ENCODE data around the gene TMEM150C.

TMEM150C gene

DNA sequence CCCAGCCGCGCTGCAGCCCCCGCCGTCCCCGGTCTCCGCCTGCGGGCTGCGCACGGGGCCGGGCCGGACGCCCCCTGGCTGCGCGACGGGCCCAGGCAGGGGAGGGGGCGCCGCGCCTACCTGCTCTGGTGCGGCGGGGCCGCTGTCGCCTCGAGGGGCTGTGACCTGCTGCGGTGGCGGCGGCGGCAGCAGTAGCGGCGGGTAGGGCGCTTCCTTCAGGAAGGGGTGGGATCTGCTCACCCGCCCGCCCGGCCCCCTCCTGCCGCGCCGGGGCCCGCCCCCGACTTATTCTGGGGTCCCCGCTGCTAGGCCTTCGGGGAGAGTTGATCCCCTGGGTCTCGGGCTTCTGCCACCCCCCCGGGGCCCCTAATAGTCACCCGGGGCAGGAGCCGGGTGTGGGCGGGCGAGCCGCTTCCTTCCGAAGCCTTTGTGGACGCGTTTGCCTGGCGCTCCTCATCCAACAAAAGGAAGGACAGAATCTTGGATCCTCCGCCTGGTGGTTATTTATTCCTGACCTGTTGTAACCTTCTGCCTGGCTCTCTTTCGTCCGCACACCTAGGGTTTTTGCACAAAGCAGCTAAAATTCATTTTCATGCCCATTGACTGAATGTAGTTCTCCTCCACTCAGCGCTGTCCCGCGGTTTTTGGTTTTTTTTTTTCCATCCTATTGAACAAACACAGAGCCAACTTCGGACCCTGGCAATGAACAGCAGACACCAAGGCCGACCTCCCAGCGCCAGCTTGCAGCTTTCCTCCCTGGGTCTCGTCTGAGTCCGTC, at the start of gene TMEM150C:
Gene TMEM150C, minus strand, starts transcription at position 203 of the 778 bp plus-strand sequence. CDS start 57,331 bp downstream, outside the sequence.
- in situ Hi-C loops (cut with MboI; ENCODE audit: low sequenced_read_pairs), result no loop called here

DNA sequence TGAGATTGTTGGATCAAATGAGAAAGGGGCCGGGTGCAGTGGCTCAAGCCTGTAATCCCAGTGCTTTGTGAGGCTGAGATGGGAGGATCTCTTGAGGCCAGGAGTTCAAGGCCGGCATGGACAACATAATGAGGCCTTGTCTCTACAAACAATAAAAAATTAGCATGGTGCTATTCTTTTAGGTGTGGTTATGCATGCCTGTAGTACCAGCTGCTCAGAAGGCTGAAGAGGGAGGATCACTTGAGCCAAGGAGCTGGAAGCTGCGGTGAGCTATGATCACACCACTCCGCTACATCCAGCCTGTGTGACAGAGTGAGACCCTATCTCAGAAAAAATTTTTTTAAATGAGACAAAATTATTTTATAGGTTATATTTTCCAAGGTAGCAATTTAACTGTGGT, 49.7 kb upstream of the TMEM150C start:
- in situ Hi-C loops (cut with MboI; ENCODE audit: low sequenced_read_pairs), result no loop called here

DNA sequence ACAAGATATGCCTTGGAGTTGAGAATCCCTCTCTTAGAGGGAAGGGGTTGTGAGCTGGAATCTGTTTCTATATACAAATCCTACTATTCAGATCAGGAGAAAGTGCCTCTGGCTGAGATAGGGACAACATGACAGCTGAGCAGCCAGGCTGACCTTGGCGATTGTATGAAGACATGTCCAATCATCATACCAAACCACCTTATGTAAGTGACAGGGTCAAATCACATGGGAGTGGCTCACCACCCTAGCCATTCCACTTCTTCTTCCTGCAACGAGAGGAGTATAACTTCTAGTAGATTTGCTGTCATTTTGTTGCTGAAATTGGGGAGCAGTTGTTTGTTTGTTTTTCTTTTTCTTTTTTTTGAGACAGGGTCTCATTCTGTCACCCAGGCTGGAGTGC, 48.3 kb upstream of the TMEM150C start:
- in situ Hi-C loops (cut with MboI; ENCODE audit: low sequenced_read_pairs), result no loop called here

DNA sequence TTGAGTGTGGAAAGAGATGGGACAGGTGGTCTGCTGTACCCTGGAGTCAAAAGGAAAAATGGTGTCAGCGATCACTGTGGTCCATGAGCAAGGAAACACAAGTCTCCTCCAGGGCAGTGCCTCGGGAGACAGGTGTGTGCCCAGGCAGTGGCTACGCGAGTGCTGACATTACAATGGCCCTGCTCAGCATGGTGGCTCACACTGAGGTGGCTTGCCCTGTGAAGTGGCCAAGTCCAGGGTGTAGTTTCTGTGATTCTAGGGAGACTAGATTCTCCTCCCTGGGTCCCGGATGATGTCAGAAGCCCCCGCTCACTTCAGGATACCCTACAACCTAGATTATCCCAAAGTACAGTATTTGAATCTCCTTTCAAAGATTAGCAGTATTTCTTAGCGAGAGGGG, 44.8 kb upstream of the TMEM150C start:
- in situ Hi-C loops (cut with MboI; ENCODE audit: low sequenced_read_pairs), result no loop called here

DNA sequence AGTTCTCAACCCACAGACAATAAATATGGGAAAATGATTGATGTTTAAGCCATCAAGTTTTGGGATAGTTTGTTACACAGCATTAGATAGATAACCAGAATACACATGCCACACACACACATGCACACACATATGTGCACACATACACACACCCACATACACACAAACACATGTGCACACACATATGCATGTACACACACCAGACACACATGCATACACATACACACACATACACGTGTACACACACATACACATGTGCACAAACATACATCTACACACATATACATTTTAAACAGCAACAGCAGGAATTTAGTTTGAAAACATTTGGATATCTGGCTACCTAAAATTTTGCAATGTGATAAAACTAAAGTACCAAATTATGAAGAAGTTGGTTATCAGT, 42.7 kb upstream of the TMEM150C start:
- in situ Hi-C loops (cut with MboI; ENCODE audit: low sequenced_read_pairs), result no loop called here

DNA sequence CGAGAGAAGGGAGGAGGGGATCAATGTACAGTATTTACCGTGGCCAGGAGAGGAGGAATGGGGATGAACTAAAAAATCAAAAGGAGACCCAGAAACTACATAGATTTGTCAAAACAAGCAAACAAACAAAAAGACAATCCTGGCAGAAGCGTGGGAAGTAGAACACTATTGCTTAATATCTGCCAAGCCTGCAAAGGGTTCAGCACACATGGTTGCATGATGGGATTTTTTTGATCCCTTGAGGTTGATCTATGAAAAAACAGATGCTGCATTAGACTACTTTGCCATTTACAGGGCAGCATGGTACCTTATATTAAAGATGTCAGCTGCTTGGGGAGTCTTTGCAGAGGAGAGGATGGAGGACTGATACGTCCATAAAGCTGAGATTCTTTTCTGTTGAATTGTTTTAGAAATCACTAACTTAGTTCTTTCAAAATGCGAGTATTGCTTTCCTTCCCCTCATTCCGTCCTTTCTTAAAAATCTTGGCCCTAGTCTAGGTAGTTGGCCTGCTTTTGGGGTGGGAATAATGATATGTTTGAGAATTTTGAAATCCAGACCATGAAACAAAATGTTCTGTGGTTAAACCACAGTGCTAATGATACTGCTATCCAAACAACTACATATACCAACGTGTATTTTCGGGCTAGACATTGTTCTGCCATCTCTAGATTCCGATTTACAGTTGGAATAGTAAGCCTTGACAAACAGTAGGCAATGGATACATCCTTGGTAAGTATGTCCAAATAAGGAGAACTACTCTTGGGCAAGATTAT, 39.6 kb upstream of the TMEM150C start:
- in situ Hi-C loops (cut with MboI; ENCODE audit: low sequenced_read_pairs), result no loop called here

DNA sequence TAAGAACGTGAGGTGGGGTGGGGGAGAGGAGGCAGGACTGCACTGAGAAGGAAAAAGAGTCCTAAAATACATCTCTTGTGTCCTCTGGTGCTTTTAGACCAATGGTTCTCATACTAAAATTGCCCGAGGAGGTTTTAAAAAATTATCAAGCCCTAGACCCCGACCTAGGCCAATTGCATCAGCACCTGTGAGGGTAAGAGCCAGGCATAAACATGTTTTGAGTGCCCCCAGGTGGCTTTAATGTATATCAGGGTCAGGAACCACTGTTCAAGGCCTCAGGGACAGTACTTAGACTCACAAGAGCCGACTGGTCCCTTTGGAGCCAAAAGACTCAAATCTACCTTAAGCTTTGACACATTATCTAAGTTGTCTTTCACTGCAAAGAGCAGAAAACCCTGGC, 37.5 kb upstream of the TMEM150C start:
- in situ Hi-C loops (cut with MboI; ENCODE audit: low sequenced_read_pairs), result no loop called here

DNA sequence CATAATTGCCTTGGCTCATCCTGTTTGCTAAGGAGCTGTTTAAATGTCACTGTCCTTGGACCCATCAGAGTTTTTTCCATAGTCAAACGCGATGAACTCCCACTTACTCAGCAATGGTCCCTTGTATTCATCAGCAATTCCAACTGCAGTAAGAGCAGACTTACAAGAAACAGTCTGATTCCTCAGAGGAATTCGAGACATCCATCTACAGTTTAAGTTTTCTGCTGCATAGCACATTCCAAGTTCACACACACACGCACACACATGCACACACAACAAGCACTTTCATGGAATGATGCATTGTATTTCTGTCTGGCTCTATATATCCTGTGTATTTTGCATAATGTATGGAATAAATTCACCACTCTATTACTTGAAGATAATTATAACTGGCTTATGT, 32.7 kb upstream of the TMEM150C start:
- in situ Hi-C loops (cut with MboI; ENCODE audit: low sequenced_read_pairs), result no loop called here

- in situ Hi-C loops (cut with MboI; ENCODE audit: low sequenced_read_pairs), result no loop called here
Measured at GRCh38 chr4:82593411-82593810, 31.6 kb upstream of the TMEM150C start.

DNA sequence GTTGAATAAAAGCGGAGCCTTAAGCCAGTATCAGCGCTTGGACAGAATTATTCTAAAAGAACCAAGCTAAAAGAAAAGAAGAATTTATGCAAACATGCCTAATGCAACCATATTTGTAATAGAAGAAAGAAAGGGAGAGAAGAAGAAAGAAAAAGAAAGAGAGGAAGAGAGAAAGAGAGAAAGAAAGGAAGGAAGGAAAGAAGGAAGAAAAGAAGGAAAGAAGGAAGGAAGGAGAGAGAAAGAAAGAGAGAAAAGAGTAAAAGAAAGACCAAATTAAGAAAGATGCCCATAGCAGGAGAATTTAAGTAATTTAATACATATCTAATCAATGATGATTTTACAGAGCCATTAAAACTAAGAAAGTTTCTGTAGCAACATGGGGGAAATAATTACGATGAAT, 30.9 kb upstream of the TMEM150C start:
- in situ Hi-C loops (cut with MboI; ENCODE audit: low sequenced_read_pairs), result no loop called here

- in situ Hi-C loops (cut with MboI; ENCODE audit: low sequenced_read_pairs), result no loop called here
Measured at GRCh38 chr4:82591592-82591991, 29.8 kb upstream of the TMEM150C start.

GRCh38 chr4:82589756-82590155, 28.0 kb upstream of the TMEM150C start:
- in situ Hi-C loops (cut with MboI; ENCODE audit: low sequenced_read_pairs), result no loop called here

DNA sequence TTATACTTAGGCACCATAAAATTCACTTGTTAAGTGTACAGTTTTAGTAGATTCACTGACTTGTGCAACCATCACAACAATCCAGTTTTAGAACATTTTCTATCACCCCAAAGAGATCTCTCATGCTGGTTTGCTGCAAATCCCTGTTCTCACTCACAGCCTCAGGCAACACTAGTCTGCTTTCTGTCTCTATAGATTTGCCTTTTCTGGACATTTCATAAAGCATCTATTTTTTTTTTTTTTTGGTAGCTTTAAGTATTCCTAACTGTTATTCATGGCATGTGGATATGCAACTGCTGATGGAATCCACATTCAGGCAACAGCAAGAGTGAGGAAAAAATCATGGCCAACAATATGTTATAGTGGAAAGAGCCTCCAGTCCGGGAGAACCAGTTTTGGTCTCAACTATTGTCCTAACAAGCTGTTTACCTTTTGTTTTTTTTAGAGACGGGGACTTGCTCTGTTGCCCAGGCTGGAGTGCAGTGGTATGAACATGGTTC, 27.0 kb upstream of the TMEM150C start:
- in situ Hi-C loops (cut with MboI; ENCODE audit: low sequenced_read_pairs), result no loop called here

- in situ Hi-C loops (cut with MboI; ENCODE audit: low sequenced_read_pairs), result no loop called here
Measured at GRCh38 chr4:82587826-82588540, 26.2 kb upstream of the TMEM150C start.

GRCh38 chr4:82585690-82586435, 24.1 kb upstream of the TMEM150C start:
- in situ Hi-C loops (cut with MboI; ENCODE audit: low sequenced_read_pairs), result no loop called here

DNA sequence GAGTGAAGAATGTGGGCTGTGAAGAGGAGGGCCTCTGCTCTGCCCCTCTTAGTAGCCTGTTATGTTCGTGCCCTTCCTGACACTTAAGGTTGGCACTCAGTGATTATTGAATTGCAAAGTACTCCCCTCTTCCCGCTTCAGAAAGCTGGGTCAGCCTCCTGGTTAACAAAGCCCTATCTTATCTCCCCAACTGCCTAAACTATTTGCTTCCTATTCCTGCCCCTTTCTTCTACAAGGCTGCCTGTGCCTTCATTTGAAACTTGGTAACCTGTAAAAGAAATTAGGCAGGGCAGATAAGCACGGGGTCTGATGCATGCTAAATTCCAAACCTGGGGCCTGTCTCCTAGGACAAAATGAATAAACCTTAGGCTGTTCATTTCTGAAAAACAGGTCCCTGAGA, 23.1 kb upstream of the TMEM150C start:
- in situ Hi-C loops (cut with MboI; ENCODE audit: low sequenced_read_pairs), result no loop called here

GRCh38 chr4:82583897-82584587, 22.3 kb upstream of the TMEM150C start:
- in situ Hi-C loops (cut with MboI; ENCODE audit: low sequenced_read_pairs), result no loop called here

DNA sequence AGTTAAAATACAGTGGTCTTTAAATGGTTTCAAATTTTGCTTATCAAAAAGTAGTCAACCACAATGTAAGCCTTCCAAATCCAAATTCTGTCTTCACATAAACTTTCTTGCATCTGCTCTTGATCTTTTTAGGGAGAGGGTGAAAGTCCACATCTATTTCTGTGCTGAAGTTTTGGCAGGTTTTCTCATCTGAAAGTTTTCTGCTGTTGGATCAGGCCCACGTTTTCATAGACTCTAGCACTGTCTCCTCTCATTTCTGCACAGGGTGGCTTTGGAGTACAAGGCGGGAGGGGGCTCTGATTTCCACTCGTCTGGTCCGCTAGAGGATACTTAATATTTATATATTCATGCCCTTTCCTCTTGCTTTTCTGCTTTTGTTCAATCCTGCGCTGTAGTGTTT, 18.1 kb upstream of the TMEM150C start:
- in situ Hi-C loops (cut with MboI; ENCODE audit: low sequenced_read_pairs), result no loop called here

- in situ Hi-C loops (cut with MboI; ENCODE audit: low sequenced_read_pairs), result no loop called here
Measured at GRCh38 chr4:82578935-82579334, 17.1 kb upstream of the TMEM150C start.

DNA sequence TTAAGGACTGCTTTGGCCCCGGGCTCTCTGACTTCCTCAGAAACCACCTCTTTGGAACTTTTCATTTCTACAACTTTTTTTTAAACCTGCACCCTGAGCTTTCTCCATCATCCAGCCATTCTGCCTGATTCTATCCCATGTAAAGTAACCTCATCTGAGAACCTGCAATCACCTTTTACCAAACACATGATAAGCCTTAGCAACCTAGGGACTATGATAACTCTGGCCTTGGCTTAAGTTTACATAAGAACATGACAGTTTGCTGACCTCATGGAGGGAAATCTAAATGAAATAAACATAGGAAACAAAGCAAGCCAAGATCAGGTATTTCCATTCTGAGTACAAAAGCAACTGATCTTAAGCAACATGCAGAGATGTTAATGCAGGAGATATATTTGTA, 15.7 kb upstream of the TMEM150C start:
- in situ Hi-C loops (cut with MboI; ENCODE audit: low sequenced_read_pairs), result no loop called here
